GM23338 (cell line): Measurements from ENCODE around the gene RAC3. TPM values are rescaled to one million over a fixed set of nuclear protein-coding genes. Genes with fewer than 3 reads are reported as not detected.

ENCODE experiments used
- ATAC-seq: fragments of 200-7000 bp; cut with Tn5 transposase; 3 replicates; pipeline ENCODE4 v1.9.1; 2020
- DNase-seq: peaks from one replicate; pipeline ENCODE4 v3.0.0-alpha.2; 2015; ENCODE audit warnings: low spot score
- H2AFZ ChIP-seq: fragments of 200-600 bp; sonication (generic); 2 replicates; pipeline ENCODE4 v1.8.0; 2016; ENCODE audit warnings: antibody characterized with exemption, mild to moderate bottlenecking, moderate library complexity
- H3F3A ChIP-seq: fragments of 200-600 bp; sonication (generic); replicated peaks from 2 replicates; pipeline ENCODE4 v1.8.0; 2017; ENCODE audit warnings: antibody characterized with exemption, mixed run types, low read depth
- H3K27ac ChIP-seq: fragments of 200-600 bp; sonication (generic); 2 replicates; pipeline ENCODE4 v1.6.1; 2016; ENCODE audit warnings: low read depth
- H3K27me3 ChIP-seq: fragments of 200-600 bp; sonication (generic); 2 replicates; pipeline ENCODE4 v1.8.0; 2016; ENCODE audit warnings: mild to moderate bottlenecking, mixed run types, moderate library complexity; ENCODE audit not compliant: insufficient read depth
- H3K36me3 ChIP-seq: fragments of 200-600 bp; sonication (generic); 2 replicates; pipeline ENCODE4 v1.8.0; 2016; ENCODE audit warnings: mild to moderate bottlenecking; ENCODE audit not compliant: insufficient read depth
- H3K4me1 ChIP-seq: fragments of 200-600 bp; sonication (generic); 2 replicates; pipeline ENCODE4 v1.8.0; 2016; ENCODE audit warnings: mild to moderate bottlenecking, moderate library complexity; ENCODE audit not compliant: insufficient read depth
- H3K4me2 ChIP-seq: fragments of 200-600 bp; sonication (generic); 2 replicates; pipeline ENCODE4 v1.7.1; 2017; ENCODE audit warnings: mixed run types
- H3K4me3 ChIP-seq: fragments of 200-600 bp; sonication (generic); 2 replicates; pipeline ENCODE4 v1.6.1; 2016; ENCODE audit warnings: mixed run types
- H3K79me2 ChIP-seq: fragments of 200-600 bp; sonication (generic); replicated peaks from 2 replicates; pipeline ENCODE4 v1.8.0; 2017; ENCODE audit warnings: mild to moderate bottlenecking; ENCODE audit not compliant: insufficient read depth
- H3K9me2 ChIP-seq: fragments of 200-600 bp; sonication (generic); 2 replicates; pipeline ENCODE4 v1.8.0; 2017; ENCODE audit not compliant: insufficient read depth
- H4K20me1 ChIP-seq: fragments of 200-600 bp; sonication (generic); replicated peaks from 2 replicates; pipeline ENCODE4 v1.8.0; 2017; ENCODE audit warnings: mild to moderate bottlenecking; ENCODE audit not compliant: insufficient read depth
- H3K27ac Mint-ChIP-seq: 2 replicates; pipeline ENCODE4 v1.8.0; 2020; ENCODE audit warnings: inconsistent platforms, mild to moderate bottlenecking, moderate library complexity, mixed read lengths
- H3K27me3 Mint-ChIP-seq: 3 replicates; pipeline ENCODE4 v1.8.0; 2022; ENCODE audit warnings: low read depth, mild to moderate bottlenecking, moderate library complexity, mixed read lengths, inconsistent platforms; ENCODE audit not compliant: insufficient read depth, poor library complexity
- H3K36me3 Mint-ChIP-seq: 3 replicates; pipeline ENCODE4 v1.8.0; 2021; ENCODE audit warnings: low read depth, mild to moderate bottlenecking, inconsistent platforms, moderate library complexity, mixed read lengths
- H3K4me1 Mint-ChIP-seq: 3 replicates; pipeline ENCODE4 v1.8.0; 2020; ENCODE audit warnings: mild to moderate bottlenecking, inconsistent platforms, mixed read lengths
- H3K4me3 Mint-ChIP-seq: 3 replicates; pipeline ENCODE4 v1.8.0; 2021; ENCODE audit warnings: moderate library complexity, mild to moderate bottlenecking, inconsistent platforms, mixed read lengths
- H3K9me3 Mint-ChIP-seq: 3 replicates; pipeline ENCODE4 v1.8.0; 2020; ENCODE audit warnings: moderate library complexity, mild to moderate bottlenecking, inconsistent platforms, mixed read lengths
- CREB1 ChIP-seq: fragments of 250-450 bp; sonication (Bioruptor Pico); IDR thresholded peaks from 2 replicates; pipeline ENCODE4 v1.5.0; 2020; ENCODE audit warnings: low read depth, mild to moderate bottlenecking, moderate library complexity
- ETS1 ChIP-seq: IDR thresholded peaks from 2 replicates; pipeline ENCODE4 v1.6.1; 2016; ENCODE audit warnings: antibody characterized with exemption
- EZH2 ChIP-seq: fragments of 200-600 bp; sonication (generic); IDR thresholded peaks from one replicate; pipeline ENCODE4 v1.8.0; 2017; ENCODE audit warnings: antibody characterized with exemption, mild to moderate bottlenecking, low read depth; ENCODE audit not compliant: unreplicated experiment
- JUNB ChIP-seq: IDR thresholded peaks from one replicate; pipeline ENCODE4 v1.6.1; 2016; ENCODE audit warnings: antibody characterized with exemption; ENCODE audit not compliant: unreplicated experiment
- NANOG ChIP-seq: IDR thresholded peaks from 2 replicates; pipeline ENCODE4 v1.6.1; 2016; ENCODE audit warnings: antibody characterized with exemption, borderline replicate concordance
- POLR2AphosphoS5 ChIP-seq: IDR thresholded peaks from 2 replicates; pipeline ENCODE4 v1.6.1; 2016; ENCODE audit warnings: antibody characterized with exemption, low read depth
- ZNF331 ChIP-seq: fragments of 250-450 bp; sonication (Bioruptor Pico); IDR thresholded peaks from 2 replicates; pipeline ENCODE4 v1.5.0; 2020; ENCODE audit warnings: low read depth, mild to moderate bottlenecking, moderate library complexity
- ZNF462 ChIP-seq: fragments of 250-450 bp; sonication (Bioruptor Pico); IDR thresholded peaks from 2 replicates; pipeline ENCODE4 v1.5.0; 2020; ENCODE audit warnings: mild to moderate bottlenecking, moderate library complexity
- polyA plus RNA-seq: library from polyadenylated mRNA; unstranded; fragments of >200 nt; fragmentation: Nextera tagmentation; extraction: Ambion mirVana; gene quantifications from 2 replicates; pipeline ENCODE4 v1.2.1, GENCODE V29; 2016
- total RNA-seq: library from RNA; depleted of rRNA; stranded (reverse); fragments of >200 nt; shearing (Covaris generic); gene quantifications from 2 replicates; pipeline ENCODE4 v1.2.3, GENCODE V29; 2014
- TF ChIP-seq, protein P1 (sequence below), 2 experiments: fragments of 200-600 bp in 1 of 2; sonication (generic) in 1 of 2; conservative IDR thresholded peaks; 2 replicates each; pipeline versions ENCODE4 v1.5.1 to v1.6.1; 2016 to 2017; ENCODE audit warnings: antibody characterized with exemption in 2 of 2, low read depth in 2 of 2, mild to moderate bottlenecking in 2 of 2, moderate library complexity in 1 of 2

The RAC3 gene
- total and polyA plus RNA-seq, 2 experiments from 2014 or later: 31.5 to 293 TPM

DNA sequence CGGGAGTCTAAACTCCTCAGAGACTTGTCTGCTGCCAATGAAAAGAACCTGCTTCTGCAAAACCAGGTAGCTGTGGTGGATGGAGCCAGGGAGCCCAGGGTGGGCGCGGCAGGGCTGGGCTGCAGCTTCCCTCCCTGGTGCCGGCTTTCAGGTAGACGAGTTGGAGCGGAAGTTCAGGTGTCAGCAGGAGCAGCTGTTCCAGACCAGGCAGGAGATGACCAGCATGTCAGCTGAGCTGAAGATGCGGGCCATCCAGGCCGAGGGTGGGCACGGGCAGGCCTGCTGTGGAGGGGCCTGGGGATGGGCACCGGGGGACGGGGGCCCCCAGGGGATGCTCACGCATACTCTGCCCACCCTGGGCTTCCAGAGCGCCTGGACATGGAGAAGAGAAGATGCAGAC lies 3.2 kb upstream of the RAC3 start:
- H3K27ac Mint-ChIP-seq: no peak overlapping the region
- no peak for DNase-seq

More for the DNA sequence above, 3.2 kb upstream of the RAC3 start:
- Mint-ChIP-seq H3K36me3 (no peaks in the 10 kb centered on the region; the same call in none of the 3 replicates), H3K4me3 (no peak overlapping the region), H3K9me3 (no peaks in the 10 kb centered on the region; the same call in 2 of the 3 replicates), H3K4me1 (peaks cover 12% of the 10 kb centered on the region), H3K27me3 (peaks cover 17% of the 10 kb centered on the region)
- H3K27ac ChIP-seq: no peak overlapping the region
- no peaks in the 10 kb centered on the region for H3K27me3 ChIP-seq
- H3K9me2 ChIP-seq: no peaks in the 10 kb centered on the region
- H2AFZ ChIP-seq: no peak overlapping the region
- H3K79me2 ChIP-seq: peaks cover 8% of the 10 kb centered on the region; the same call in 1 of the 2 replicates
- H3K36me3 ChIP-seq: no peaks in the 10 kb centered on the region
- no peak overlapping the region for H3K4me2 ChIP-seq
- H3K4me3 ChIP-seq: no peak overlapping the region
- peaks cover 6% of the 10 kb centered on the region; the same call in 1 of the 2 replicates for H3K4me1 ChIP-seq
- ATAC-seq: no peak
- H4K20me1 ChIP-seq: no peaks in the 10 kb centered on the region
- TF ChIP-seq, protein P1, sequence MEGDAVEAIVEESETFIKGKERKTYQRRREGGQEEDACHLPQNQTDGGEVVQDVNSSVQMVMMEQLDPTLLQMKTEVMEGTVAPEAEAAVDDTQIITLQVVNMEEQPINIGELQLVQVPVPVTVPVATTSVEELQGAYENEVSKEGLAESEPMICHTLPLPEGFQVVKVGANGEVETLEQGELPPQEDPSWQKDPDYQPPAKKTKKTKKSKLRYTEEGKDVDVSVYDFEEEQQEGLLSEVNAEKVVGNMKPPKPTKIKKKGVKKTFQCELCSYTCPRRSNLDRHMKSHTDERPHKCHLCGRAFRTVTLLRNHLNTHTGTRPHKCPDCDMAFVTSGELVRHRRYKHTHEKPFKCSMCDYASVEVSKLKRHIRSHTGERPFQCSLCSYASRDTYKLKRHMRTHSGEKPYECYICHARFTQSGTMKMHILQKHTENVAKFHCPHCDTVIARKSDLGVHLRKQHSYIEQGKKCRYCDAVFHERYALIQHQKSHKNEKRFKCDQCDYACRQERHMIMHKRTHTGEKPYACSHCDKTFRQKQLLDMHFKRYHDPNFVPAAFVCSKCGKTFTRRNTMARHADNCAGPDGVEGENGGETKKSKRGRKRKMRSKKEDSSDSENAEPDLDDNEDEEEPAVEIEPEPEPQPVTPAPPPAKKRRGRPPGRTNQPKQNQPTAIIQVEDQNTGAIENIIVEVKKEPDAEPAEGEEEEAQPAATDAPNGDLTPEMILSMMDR (conservative IDR thresholded peaks at IDR 0.05; ENCODE audit: low read depth in 2 of 2): no peak
- no peak for TF ChIP-seq ZNF462
- no peak for TF ChIP-seq ETS1
- TF ChIP-seq JUNB: no peak
- no peak for TF ChIP-seq CREB1 (CRISPR knock-in tag)
- TF ChIP-seq ZNF331: no peak
- TF ChIP-seq EZH2: no peak
- TF ChIP-seq NANOG: no peak
- TF ChIP-seq POLR2AphosphoS5: no peak
- peaks cover 15% of the 10 kb centered on the region for H3F3A ChIP-seq
